ENCODE results near the gene PLPP6.

Gene PLPP6

GRCh38 chr9:4620057-4620765, 41.9 kb upstream of the PLPP6 start:
- TF ChIP-seq CTCF (IDR thresholded peaks at IDR 0.05), result no peak
- Mint-ChIP-seq H3K27ac (no peak overlapping the region), H3K4me3 (no peak overlapping the region), H3K27me3 (ENCODE audit: low read depth, poor library complexity) (no peaks in the 10 kb centered on the region), H3K36me3 (ENCODE audit: low read depth) (no peaks in the 10 kb centered on the region), H3K9me3 (no peaks in the 10 kb centered on the region), H3K4me1 (peaks cover 8% of the 10 kb centered on the region)
- no peak for DNase-seq

- no peak for DNase-seq
- no peaks in the 10 kb centered on the region for H3K27me3 Mint-ChIP-seq (ENCODE audit: low read depth, poor library complexity)
- no peak overlapping the region for H3K27ac Mint-ChIP-seq
- H3K4me3 Mint-ChIP-seq, result no peak overlapping the region
- TF ChIP-seq CTCF (IDR thresholded peaks at IDR 0.05), result no peak
- no peaks in the 10 kb centered on the region for H3K36me3 Mint-ChIP-seq (ENCODE audit: low read depth)
- peaks cover 5% of the 10 kb centered on the region for H3K4me1 Mint-ChIP-seq
- H3K9me3 Mint-ChIP-seq, result no peaks in the 10 kb centered on the region
Observed at GRCh38 chr9:4620881-4621555, 41.1 kb upstream of the PLPP6 start.

DNA sequence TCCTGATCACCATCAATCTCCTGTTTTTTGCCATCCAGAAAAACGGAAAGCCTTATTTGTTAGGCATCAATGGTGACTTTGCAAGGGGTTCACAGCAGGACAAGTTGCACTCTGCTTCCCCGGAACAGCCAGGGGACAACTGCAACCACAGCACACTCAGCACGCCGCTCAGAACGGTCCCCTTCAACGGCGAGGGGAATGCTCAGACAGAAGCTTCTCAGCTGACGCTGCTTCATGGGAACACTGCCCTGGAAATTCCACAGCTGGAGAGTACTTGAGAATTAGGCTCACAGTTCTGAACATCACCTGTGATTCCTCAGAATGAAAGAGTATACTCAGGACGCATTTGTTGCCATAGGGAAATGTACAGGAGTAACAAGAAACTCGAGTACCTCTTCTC, 40.1 kb upstream of the PLPP6 start:
- DNase-seq, result no peak
- Mint-ChIP-seq H3K27me3 (ENCODE audit: low read depth, poor library complexity) (no peaks in the 10 kb centered on the region), H3K36me3 (ENCODE audit: low read depth) (no peaks in the 10 kb centered on the region), H3K27ac (no peak overlapping the region), H3K4me1 (peaks cover 5% of the 10 kb centered on the region), H3K9me3 (no peaks in the 10 kb centered on the region), H3K4me3 (no peak overlapping the region)
- TF ChIP-seq CTCF (IDR thresholded peaks at IDR 0.05), result no peak

DNA sequence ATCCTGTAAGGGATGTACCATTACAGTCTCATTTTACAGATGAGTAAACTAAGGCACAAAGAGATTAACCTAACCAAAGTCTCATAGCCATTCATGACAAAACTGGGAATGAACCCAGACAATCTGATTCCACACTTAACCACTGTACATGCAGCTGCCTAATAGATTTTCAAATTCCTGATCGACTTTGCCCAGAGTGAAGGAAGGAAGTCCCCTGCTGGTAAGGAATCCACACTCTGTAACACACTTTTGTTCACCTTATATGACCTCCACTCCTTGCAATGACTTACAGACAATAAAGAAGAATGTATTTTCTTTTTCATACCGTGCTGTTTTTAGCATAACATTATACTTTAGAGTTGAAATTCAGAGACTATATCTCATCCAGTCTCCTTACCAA, 31.3 kb upstream of the PLPP6 start:
- no peak overlapping the region for H3K4me3 Mint-ChIP-seq
- TF ChIP-seq CTCF (IDR thresholded peaks at IDR 0.05), result no peak
- H3K4me1 Mint-ChIP-seq, result no peaks in the 10 kb centered on the region
- no peaks in the 10 kb centered on the region for H3K9me3 Mint-ChIP-seq
- no peak for DNase-seq
- peaks cover 7% of the 10 kb centered on the region for H3K27me3 Mint-ChIP-seq (ENCODE audit: low read depth, poor library complexity)
- no peaks in the 10 kb centered on the region for H3K36me3 Mint-ChIP-seq (ENCODE audit: low read depth)
- no peak overlapping the region for H3K27ac Mint-ChIP-seq

- H3K4me1 Mint-ChIP-seq, result no peaks in the 10 kb centered on the region
- DNase-seq, result no peak
- no peaks in the 10 kb centered on the region for H3K9me3 Mint-ChIP-seq
- no peak overlapping the region for H3K4me3 Mint-ChIP-seq
- H3K27ac Mint-ChIP-seq, result no peak overlapping the region
- peaks cover 10% of the 10 kb centered on the region for H3K27me3 Mint-ChIP-seq (ENCODE audit: low read depth, poor library complexity)
- TF ChIP-seq CTCF (IDR thresholded peaks at IDR 0.05), result no peak
- H3K36me3 Mint-ChIP-seq (ENCODE audit: low read depth), result no peaks in the 10 kb centered on the region
Observed at GRCh38 chr9:4638968-4639367, 23.1 kb upstream of the PLPP6 start.

- TF ChIP-seq CTCF (IDR thresholded peaks at IDR 0.05), result no peak
- H3K9me3 Mint-ChIP-seq, result no peaks in the 10 kb centered on the region
- no peak overlapping the region for H3K27ac Mint-ChIP-seq
- no peak overlapping the region for H3K4me3 Mint-ChIP-seq
- peaks cover 10% of the 10 kb centered on the region for H3K27me3 Mint-ChIP-seq (ENCODE audit: low read depth, poor library complexity)
- H3K4me1 Mint-ChIP-seq, result no peaks in the 10 kb centered on the region
- no peak for DNase-seq
- no peaks in the 10 kb centered on the region for H3K36me3 Mint-ChIP-seq (ENCODE audit: low read depth)
Observed at GRCh38 chr9:4639420-4639819, 22.7 kb upstream of the PLPP6 start.

All from nephron progenitor cell (in vitro differentiated cells).